Astrocyte (in vitro differentiated cells and primary cell): ENCODE data around the gene METTL24. TPM values are rescaled to one million over a fixed set of nuclear protein-coding genes. Genes with fewer than 3 reads are reported as not detected.

Experiments used
- DNase-seq: peaks from one replicate; pipeline ENCODE4 v3.0.0-alpha.2; 2010; ENCODE audit warnings: low read depth
- FAIRE-seq: peaks from 2 replicates; lab custom pipeline; 2011; peaks lifted over from hg19 to GRCh38; lab: Jason Lieb, UNC
- H2AFZ ChIP-seq: 2 replicates; pipeline ENCODE4 v1.6.0; 2012; ENCODE audit warnings: low read depth, low read length, inconsistent platforms
- H3K27ac ChIP-seq: 2 replicates; pipeline ENCODE4 v1.5.1; 2011; ENCODE audit warnings: low read depth, low read length, inconsistent platforms
- H3K27me3 ChIP-seq: 2 replicates; pipeline ENCODE4 v1.6.0; 2011; ENCODE audit warnings: low read length, inconsistent platforms; ENCODE audit not compliant: insufficient read depth
- H3K36me3 ChIP-seq: 2 replicates; pipeline ENCODE4 v1.5.1; 2011; ENCODE audit warnings: low read length, inconsistent platforms; ENCODE audit not compliant: insufficient read depth
- H3K4me1 ChIP-seq: 2 replicates; pipeline ENCODE4 v1.5.1; 2011; ENCODE audit warnings: low read length, inconsistent platforms; ENCODE audit not compliant: insufficient read depth
- H3K4me2 ChIP-seq: 2 replicates; pipeline ENCODE4 v1.6.0; 2012; ENCODE audit warnings: low read length, inconsistent platforms
- H3K4me3 ChIP-seq: 2 replicates; pipeline ENCODE4 v1.5.1; 2011; ENCODE audit warnings: low read depth, mild to moderate bottlenecking, low read length, inconsistent platforms; ENCODE audit not compliant: insufficient read depth
- H3K79me2 ChIP-seq: 2 replicates; pipeline ENCODE4 v1.6.0; 2012; ENCODE audit warnings: mild to moderate bottlenecking, low read length, inconsistent platforms; ENCODE audit not compliant: insufficient read depth
- H3K9ac ChIP-seq: 2 replicates; pipeline ENCODE4 v1.6.0; 2012; ENCODE audit warnings: mild to moderate bottlenecking, low read length, inconsistent platforms
- H3K9me3 ChIP-seq: 2 replicates; pipeline ENCODE4 v1.5.1; 2012; ENCODE audit warnings: low read depth, mild to moderate bottlenecking, low read length, inconsistent platforms; ENCODE audit not compliant: insufficient read depth
- H4K20me1 ChIP-seq: 2 replicates; pipeline ENCODE4 v1.6.0; 2012; ENCODE audit warnings: low read length, inconsistent platforms; ENCODE audit not compliant: insufficient read depth
- H3K27ac Mint-ChIP-seq: one replicate; pipeline ENCODE4 v1.8.0; 2021; ENCODE audit warnings: mild to moderate bottlenecking, mixed read lengths; ENCODE audit not compliant: unreplicated experiment
- H3K27me3 Mint-ChIP-seq: one replicate; pipeline ENCODE4 v1.8.0; 2021; ENCODE audit warnings: low read depth, mixed read lengths; ENCODE audit not compliant: unreplicated experiment
- H3K36me3 Mint-ChIP-seq: one replicate; pipeline ENCODE4 v1.8.0; 2021; ENCODE audit warnings: low read depth, mixed read lengths; ENCODE audit not compliant: unreplicated experiment
- H3K4me1 Mint-ChIP-seq: one replicate; pipeline ENCODE4 v1.8.0; 2021; ENCODE audit warnings: low read depth, mixed read lengths; ENCODE audit not compliant: unreplicated experiment
- H3K4me3 Mint-ChIP-seq: one replicate; pipeline ENCODE4 v1.8.0; 2021; ENCODE audit warnings: mild to moderate bottlenecking, moderate library complexity, mixed read lengths; ENCODE audit not compliant: unreplicated experiment
- H3K9me3 Mint-ChIP-seq: one replicate; pipeline ENCODE4 v1.8.0; 2021; ENCODE audit warnings: mild to moderate bottlenecking, mixed read lengths; ENCODE audit not compliant: unreplicated experiment
- EZH2 ChIP-seq: IDR thresholded peaks from 2 replicates; pipeline ENCODE4 v1.6.1; 2012; ENCODE audit warnings: mild to moderate bottlenecking, low read length, inconsistent platforms; ENCODE audit not compliant: insufficient read depth
- total RNA-seq: library from RNA; stranded (reverse); gene quantifications from 2 replicates; pipeline ENCODE4 v1.2.1, GENCODE V29; 2021
- TF ChIP-seq, protein P1 (sequence below): IDR thresholded peaks from 2 replicates; pipeline ENCODE4 v1.5.1; 2011; ENCODE audit warnings: low read depth, mild to moderate bottlenecking, inconsistent platforms, low read length, moderate library complexity; ENCODE audit not compliant: insufficient read depth

METTL24 gene
- total RNA-seq, 1 donor from 2014 or later, result 0.75 TPM

DNA sequence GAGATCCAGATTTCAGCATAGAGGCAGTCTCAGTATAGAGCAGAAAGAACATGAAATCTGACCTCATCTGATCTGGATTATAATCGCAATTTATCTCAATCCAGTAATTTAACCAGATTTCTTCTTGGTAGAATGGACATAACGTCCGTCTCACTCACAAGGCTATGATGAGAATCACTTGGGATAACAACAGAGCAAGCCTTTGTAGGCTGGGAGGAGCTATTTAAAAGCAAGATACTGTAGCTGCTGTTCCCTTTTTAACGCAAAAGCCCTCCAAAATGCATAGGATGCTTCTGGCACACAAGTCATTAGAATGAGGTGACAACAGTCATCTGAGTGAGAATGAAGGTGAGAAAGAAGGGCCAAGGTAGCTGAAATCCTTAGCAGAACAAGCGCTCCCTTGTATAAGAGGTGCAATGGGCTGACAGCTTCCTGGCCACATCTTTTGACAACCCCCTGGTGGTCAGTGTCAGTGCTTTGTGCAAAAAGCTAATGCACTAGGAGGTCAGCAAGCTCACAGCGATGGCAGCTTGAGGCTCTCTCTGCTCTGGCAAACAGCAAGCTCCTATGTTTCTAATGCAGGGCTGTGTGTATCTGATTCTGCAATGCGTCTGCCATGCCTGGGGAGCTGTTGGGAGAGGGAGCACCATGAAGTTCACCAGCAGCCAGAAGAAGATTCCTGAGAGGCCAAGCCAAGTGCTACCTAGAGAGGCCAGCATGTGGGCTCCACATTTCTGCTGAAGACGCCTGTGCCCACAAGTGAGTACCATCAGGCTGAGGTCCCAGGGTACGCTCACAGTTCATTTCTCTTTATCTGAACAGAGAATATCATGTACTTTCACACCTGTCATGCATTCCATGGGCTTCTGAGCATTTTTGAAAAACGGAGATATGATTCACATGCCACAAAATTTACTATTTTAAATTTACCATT, 16.2 kb downstream of the METTL24 start:
- Histone ChIP-seq H4K20me1 (no peaks in the 10 kb centered on the region), H3K36me3 (no peaks in the 10 kb centered on the region), H3K9ac (no peak overlapping the region), H2AFZ (no peak overlapping the region), H3K27me3 (no peaks in the 10 kb centered on the region), H3K4me3 (no peak overlapping the region), H3K4me1 (no peaks in the 10 kb centered on the region), H3K79me2 (no peaks in the 10 kb centered on the region), H3K9me3 (no peaks in the 10 kb centered on the region), H3K4me2 (no peak overlapping the region), H3K27ac (no peak overlapping the region)
- no peak for FAIRE-seq
- Mint-ChIP-seq H3K27me3 (no peaks in the 10 kb centered on the region), H3K36me3 (no peaks in the 10 kb centered on the region), H3K4me1 (peaks cover 7% of the 10 kb centered on the region), H3K4me3 (no peak overlapping the region), H3K9me3 (peaks cover 1% of the 10 kb centered on the region), H3K27ac (no peak overlapping the region)
- TF ChIP-seq, protein P1, sequence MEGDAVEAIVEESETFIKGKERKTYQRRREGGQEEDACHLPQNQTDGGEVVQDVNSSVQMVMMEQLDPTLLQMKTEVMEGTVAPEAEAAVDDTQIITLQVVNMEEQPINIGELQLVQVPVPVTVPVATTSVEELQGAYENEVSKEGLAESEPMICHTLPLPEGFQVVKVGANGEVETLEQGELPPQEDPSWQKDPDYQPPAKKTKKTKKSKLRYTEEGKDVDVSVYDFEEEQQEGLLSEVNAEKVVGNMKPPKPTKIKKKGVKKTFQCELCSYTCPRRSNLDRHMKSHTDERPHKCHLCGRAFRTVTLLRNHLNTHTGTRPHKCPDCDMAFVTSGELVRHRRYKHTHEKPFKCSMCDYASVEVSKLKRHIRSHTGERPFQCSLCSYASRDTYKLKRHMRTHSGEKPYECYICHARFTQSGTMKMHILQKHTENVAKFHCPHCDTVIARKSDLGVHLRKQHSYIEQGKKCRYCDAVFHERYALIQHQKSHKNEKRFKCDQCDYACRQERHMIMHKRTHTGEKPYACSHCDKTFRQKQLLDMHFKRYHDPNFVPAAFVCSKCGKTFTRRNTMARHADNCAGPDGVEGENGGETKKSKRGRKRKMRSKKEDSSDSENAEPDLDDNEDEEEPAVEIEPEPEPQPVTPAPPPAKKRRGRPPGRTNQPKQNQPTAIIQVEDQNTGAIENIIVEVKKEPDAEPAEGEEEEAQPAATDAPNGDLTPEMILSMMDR, result peak; percentile 28
- TF ChIP-seq EZH2, result no peak
- no peak for DNase-seq

DNA sequence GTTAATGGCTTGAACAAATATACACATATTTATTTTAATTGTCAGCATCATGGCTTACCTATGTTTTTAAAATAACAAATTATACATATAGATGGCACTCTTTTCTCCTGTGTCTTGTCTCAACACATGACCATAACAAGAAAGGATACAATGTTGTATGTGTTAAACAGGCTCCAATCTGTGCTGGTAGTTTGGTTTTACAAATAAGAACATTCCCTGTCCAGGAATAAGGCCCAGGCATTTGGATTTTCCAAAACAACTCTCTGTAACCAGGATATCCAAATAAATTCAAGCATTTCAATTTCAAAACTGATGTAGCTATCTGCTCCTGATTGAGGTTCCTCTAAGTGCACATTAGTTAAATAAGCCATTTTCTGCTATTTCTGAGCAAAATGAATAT, 17.1 kb downstream of the METTL24 start:
- no peak overlapping the region for H3K4me3 Mint-ChIP-seq
- Histone ChIP-seq H3K4me3 (no peak overlapping the region), H4K20me1 (no peaks in the 10 kb centered on the region), H3K4me2 (no peak overlapping the region), H3K9ac (no peak overlapping the region), H2AFZ (no peak overlapping the region), H3K9me3 (no peaks in the 10 kb centered on the region), H3K27ac (no peak overlapping the region), H3K27me3 (no peaks in the 10 kb centered on the region), H3K36me3 (no peaks in the 10 kb centered on the region), H3K4me1 (no peaks in the 10 kb centered on the region), H3K79me2 (no peaks in the 10 kb centered on the region)
- peaks cover 7% of the 10 kb centered on the region for H3K4me1 Mint-ChIP-seq
- DNase-seq (no peak), FAIRE-seq (no peak)
- peaks cover 3% of the 10 kb centered on the region for H3K9me3 Mint-ChIP-seq
- TF ChIP-seq, protein P1, result no peak
- TF ChIP-seq EZH2, result no peak
- no peak overlapping the region for H3K27ac Mint-ChIP-seq
- H3K36me3 Mint-ChIP-seq, result no peaks in the 10 kb centered on the region
- no peaks in the 10 kb centered on the region for H3K27me3 Mint-ChIP-seq

DNA sequence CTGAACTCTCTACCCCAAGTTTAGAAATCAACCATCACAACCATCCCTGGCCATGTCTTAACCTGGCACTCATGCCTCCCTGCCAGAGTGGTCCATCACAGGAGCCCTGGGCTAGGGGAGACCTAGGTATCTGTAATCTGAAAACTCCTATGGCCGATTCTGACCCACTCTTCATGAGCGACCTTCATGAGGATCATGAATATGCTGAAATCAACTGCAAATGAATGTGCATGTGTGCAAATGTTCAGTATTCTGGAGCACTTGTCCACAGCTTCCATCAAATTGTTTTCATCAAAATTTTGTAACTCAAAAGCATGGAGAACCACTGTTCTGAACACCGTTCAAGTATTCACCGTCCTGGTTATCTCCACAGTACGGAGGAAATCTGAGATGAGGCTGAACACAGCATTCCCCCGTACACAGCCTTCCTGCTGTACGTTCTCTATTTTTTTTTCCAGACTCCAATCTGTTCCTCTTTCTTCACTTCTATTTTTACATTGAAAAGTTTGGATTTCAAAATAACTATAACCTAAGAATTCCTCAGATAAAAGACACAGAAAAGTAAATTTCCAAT, 17.7 kb downstream of the METTL24 start:
- H3K4me1 Mint-ChIP-seq, result peaks cover 7% of the 10 kb centered on the region
- no peak overlapping the region for H3K9ac ChIP-seq
- no peaks in the 10 kb centered on the region for H3K27me3 ChIP-seq
- H3K36me3 ChIP-seq, result no peaks in the 10 kb centered on the region
- H2AFZ ChIP-seq, result no peak overlapping the region
- no peak for TF ChIP-seq EZH2
- TF ChIP-seq, protein P1, result no peak
- no peaks in the 10 kb centered on the region for H3K79me2 ChIP-seq
- FAIRE-seq (no peak), DNase-seq (no peak)
- H3K4me1 ChIP-seq, result no peaks in the 10 kb centered on the region
- no peak overlapping the region for H3K4me3 Mint-ChIP-seq
- H3K27ac Mint-ChIP-seq, result no peak overlapping the region
- no peaks in the 10 kb centered on the region for H4K20me1 ChIP-seq
- no peaks in the 10 kb centered on the region for H3K27me3 Mint-ChIP-seq
- H3K27ac ChIP-seq, result no peak overlapping the region
- H3K9me3 ChIP-seq, result no peaks in the 10 kb centered on the region
- no peaks in the 10 kb centered on the region for H3K36me3 Mint-ChIP-seq
- H3K4me2 ChIP-seq, result no peak overlapping the region
- H3K4me3 ChIP-seq, result no peak overlapping the region
- peaks cover 3% of the 10 kb centered on the region for H3K9me3 Mint-ChIP-seq
